ENCODE measurements around the gene ST6GALNAC6. TPM values are rescaled to one million over a fixed set of nuclear protein-coding genes. Genes with fewer than 3 reads are reported as not detected.

The ST6GALNAC6 gene, protein sequence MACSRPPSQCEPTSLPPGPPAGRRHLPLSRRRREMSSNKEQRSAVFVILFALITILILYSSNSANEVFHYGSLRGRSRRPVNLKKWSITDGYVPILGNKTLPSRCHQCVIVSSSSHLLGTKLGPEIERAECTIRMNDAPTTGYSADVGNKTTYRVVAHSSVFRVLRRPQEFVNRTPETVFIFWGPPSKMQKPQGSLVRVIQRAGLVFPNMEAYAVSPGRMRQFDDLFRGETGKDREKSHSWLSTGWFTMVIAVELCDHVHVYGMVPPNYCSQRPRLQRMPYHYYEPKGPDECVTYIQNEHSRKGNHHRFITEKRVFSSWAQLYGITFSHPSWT
- total RNA-seq (10 to 100 TPM; 28.3 to 51.9 TPM), polyA plus RNA-seq (10 to 100 TPM; 45.3 to 59.8 TPM)
- long read RNA-seq, donor 1, transcript ST6GALNAC6-205 (7 exons, 2,460 nt), result major isoform, 11 of 14 reads
- long read RNA-seq, donor 1, partial matches to known transcripts, result 0 of 14 reads
- long read RNA-seq, donor 1, other reads (novel, unspliced or antisense), result 0 of 14 reads
- long read RNA-seq, donor 2, partial matches to known transcripts, result 0 of 3 reads
- long read RNA-seq, donor 2, other reads (novel, unspliced or antisense), result 0 of 3 reads
- long read RNA-seq, donor 3, partial matches to known transcripts, result 0 of 5 reads
- long read RNA-seq, donor 3, other reads (novel, unspliced or antisense), result 0 of 5 reads
- long read RNA-seq, donor 4, partial matches to known transcripts, result 0 of 2 reads
- long read RNA-seq, donor 4, other reads (novel, unspliced or antisense), result 0 of 2 reads
- long read RNA-seq, donor 5, transcript ST6GALNAC6-205 (7 exons, 2,460 nt), result major isoform, 9 of 16 reads
- long read RNA-seq, donor 5, transcript ST6GALNAC6-204 (6 exons, 2,406 nt), result minor isoform, 7 of 16 reads
- long read RNA-seq, donor 5, partial matches to known transcripts, result 0 of 16 reads
- long read RNA-seq, donor 5, other reads (novel, unspliced or antisense), result 0 of 16 reads

GRCh38 chr9:127899128-127899943 lies at the start of gene ST6GALNAC6:
TSS of gene ST6GALNAC6 (minus strand) at chr9:127899603. CDS start at chr9:127897981, 1,622 bp downstream.
- Histone ChIP-seq H3K4me1 (ENCODE audit: control insufficient read depth in 5 of 5, insufficient read depth in 5 of 5, low read length in 5 of 5) (peaks cover 6 to 37% (median 18%) of the 10 kb centered on the region in 5 donors), H3K27me3 (ENCODE audit: control insufficient read depth in 3 of 3, insufficient read depth in 3 of 3, low read length in 2 of 3) (no peaks in the 10 kb centered on the region), H3K9ac (ENCODE audit: insufficient read depth in 1 of 2, low read length in 2 of 2) (peak within 1 kb of the TSS in 1 of 2 donors; percentile 76), H3K9me3 (ENCODE audit: control insufficient read depth in 4 of 4, insufficient read depth in 3 of 4, low read length in 3 of 4) (peaks cover 0 to 4% (median 0%) of the 10 kb centered on the region in 4 donors), H3K27ac (ENCODE audit: low read depth in 1 of 2, low read length in 1 of 2) (peak within 1 kb of the TSS; percentile 77 to 96), H3K4me3 (peak within 1 kb of the TSS; percentile 91), H3K36me3 (ENCODE audit: control insufficient read depth in 4 of 4, insufficient read depth in 4 of 4, low read length in 4 of 4) (peaks cover 2 to 21% (median 16%) of the 10 kb centered on the region in 4 donors)
- DNase-seq (peak; percentile 79 to 90 (median 80)), ATAC-seq (ENCODE audit: insufficient read depth, low FRiP score) (peak; percentile 86)
- TF ChIP-seq CTCF (IDR thresholded peaks at IDR 0.05; ENCODE audit: control extremely low read depth, extremely low read depth), result no peak
- WGBS, 2 donors, result 1% methylated on average over 62 to 89 of the region's 89 CpGs

DNA sequence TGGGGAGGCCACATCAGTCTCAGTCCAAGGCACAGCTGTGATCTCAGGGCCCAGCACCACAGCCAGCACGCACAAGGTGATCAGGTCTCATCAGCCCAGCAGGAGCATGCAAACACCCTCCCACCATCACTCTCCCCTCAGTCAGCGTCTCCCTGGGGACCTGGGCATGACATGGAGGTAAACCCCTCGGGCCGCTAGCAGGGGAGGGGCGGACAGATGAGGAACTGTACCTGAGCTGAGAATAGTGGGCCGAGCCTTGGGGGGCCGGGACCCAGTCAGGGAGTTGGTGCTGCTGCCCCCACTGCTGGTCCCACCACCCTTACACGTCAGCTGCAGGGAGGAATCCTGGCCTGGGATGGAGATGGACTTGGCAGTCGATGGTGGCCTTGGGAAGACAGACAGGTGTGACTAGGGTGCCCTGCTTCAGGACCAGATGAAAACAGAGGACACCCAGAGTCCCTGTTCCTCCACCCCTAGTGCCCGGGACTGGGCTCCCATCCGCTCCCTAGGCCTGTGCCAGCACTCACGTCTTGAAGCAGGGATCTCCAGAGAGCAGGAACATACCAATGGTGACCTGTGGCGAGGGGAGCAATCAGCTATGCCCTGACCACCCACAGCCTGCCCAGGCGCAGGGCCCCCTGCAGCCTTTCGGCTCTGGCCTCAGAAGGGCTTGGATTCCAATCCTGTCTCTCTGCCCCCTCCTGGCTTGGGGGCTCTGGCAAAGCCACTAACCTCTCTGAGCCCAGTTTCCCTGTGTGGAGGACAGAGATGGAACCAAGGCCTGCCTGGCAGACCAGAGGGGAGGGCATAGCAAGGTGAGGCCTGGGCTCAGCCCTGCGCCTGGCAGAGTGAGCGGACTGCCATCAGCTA lies 48.7 kb upstream of the ST6GALNAC6 start:
- no peak for DNase-seq
- Histone ChIP-seq H3K36me3 (ENCODE audit: control insufficient read depth in 4 of 4, insufficient read depth in 4 of 4, low read length in 4 of 4) (peaks cover 0 to 26% (median 17%) of the 10 kb centered on the region in 4 donors), H3K9me3 (ENCODE audit: control insufficient read depth in 4 of 4, insufficient read depth in 3 of 4, low read length in 3 of 4) (no peaks in the 10 kb centered on the region), H3K4me3 (no peak overlapping the region), H3K27me3 (ENCODE audit: control insufficient read depth in 3 of 3, insufficient read depth in 3 of 3, low read length in 2 of 3) (no peaks in the 10 kb centered on the region), H3K9ac (ENCODE audit: insufficient read depth in 1 of 2, low read length in 2 of 2) (no peak overlapping the region), H3K4me1 (ENCODE audit: control insufficient read depth in 5 of 5, insufficient read depth in 5 of 5, low read length in 5 of 5) (peaks cover 0 to 21% (median 3%) of the 10 kb centered on the region in 5 donors), H3K27ac (ENCODE audit: low read depth in 1 of 2, low read length in 1 of 2) (no peak overlapping the region)
- no peak for ATAC-seq (ENCODE audit: insufficient read depth, low FRiP score)
- TF ChIP-seq CTCF (IDR thresholded peaks at IDR 0.05; ENCODE audit: control extremely low read depth, extremely low read depth), result no peak
- 89 to 92% methylated on average over 17 of the region's 17 CpGs for WGBS, 2 donors

- no peaks in the 10 kb centered on the region for H3K9me3 ChIP-seq (ENCODE audit: control insufficient read depth in 4 of 4, insufficient read depth in 3 of 4, low read length in 3 of 4)
- H3K27me3 ChIP-seq (ENCODE audit: control insufficient read depth in 3 of 3, insufficient read depth in 3 of 3, low read length in 2 of 3), result no peaks in the 10 kb centered on the region
- no peak overlapping the region for H3K4me3 ChIP-seq
- ATAC-seq (ENCODE audit: insufficient read depth, low FRiP score) (no peak), DNase-seq (no peak)
- no peak for TF ChIP-seq CTCF (IDR thresholded peaks at IDR 0.05; ENCODE audit: control extremely low read depth, extremely low read depth)
- WGBS, 2 donors, result 67 to 70% methylated on average over 3 of the region's 3 CpGs
- H3K27ac ChIP-seq (ENCODE audit: low read depth in 1 of 2, low read length in 1 of 2), result peak overlapping the region in 1 of 2 donors; percentile 38
- H3K4me1 ChIP-seq (ENCODE audit: control insufficient read depth in 5 of 5, insufficient read depth in 5 of 5, low read length in 5 of 5), result peaks cover 0 to 32% (median 5%) of the 10 kb centered on the region in 5 donors
- peaks cover 0 to 37% (median 17%) of the 10 kb centered on the region in 4 donors for H3K36me3 ChIP-seq (ENCODE audit: control insufficient read depth in 4 of 4, insufficient read depth in 4 of 4, low read length in 4 of 4)
- peak overlapping the region in 1 of 2 donors; percentile 23 for H3K9ac ChIP-seq (ENCODE audit: insufficient read depth in 1 of 2, low read length in 2 of 2)
Measured at GRCh38 chr9:127946728-127947127, 47.3 kb upstream of the ST6GALNAC6 start.
